B cell (primary cell): ENCODE data around the gene RREB1. TPM values are rescaled to one million over a fixed set of nuclear protein-coding genes. Genes with fewer than 3 reads are reported as not detected.
A peak's percentile ranks its signal among the peaks of the same experiment; 100 is the strongest.

ENCODE experiments used
- ATAC-seq: fragments of 200-7000 bp; cut with Tn5 transposase; one replicate; pipeline ENCODE4 v1.10.0; 2021; ENCODE audit warnings: low read depth, mild to moderate bottlenecking, moderate number of reproducible peaks, moderate library complexity
- CTCF ChIA-PET: fragments of 350-600 bp; sonication (Branson Sonifier 250); formaldehyde crosslinking; loops from one replicate; lab custom pipeline; 2021; ENCODE audit warnings: antibody characterized with exemption, inconsistent platforms; lab: Charles Lee
- POLR2A ChIA-PET: fragments of 350-600 bp; sonication (Branson Sonifier 250); formaldehyde crosslinking; loops from one replicate; lab custom pipeline; 2021; ENCODE audit warnings: antibody characterized with exemption; lab: Charles Lee
- DNase-seq: peaks from one replicate; pipeline ENCODE4 v3.0.0; 2013
- H2AFZ ChIP-seq: 2 replicates; pipeline ENCODE4 v1.6.1; 2012; ENCODE audit warnings: mild to moderate bottlenecking, low read depth, low read length; ENCODE audit not compliant: insufficient read depth, poor library complexity, severe bottlenecking
- H3K27ac ChIP-seq, 2 donors: 1 replicate in 1 of 2; 2 replicates in 1 of 2; pipeline ENCODE4 v1.5.1; 2012 to 2013; ENCODE audit warnings: low read length in 2 of 2, mild to moderate bottlenecking in 2 of 2, moderate library complexity in 1 of 2
- H3K27me3 ChIP-seq, 4 experiments: fragments of 200-600 bp in 1 of 4; sonication (generic) in 1 of 4; replicated peaks in 1 of 4; 1 replicate in 2 of 4; 2 replicates in 2 of 4; pipeline versions ENCODE4 v1.6.1 to v1.7.0; 2013 to 2016; ENCODE audit warnings: low read length in 3 of 4, mild to moderate bottlenecking in 2 of 4, mixed read lengths in 1 of 4, moderate library complexity in 1 of 4; ENCODE audit not compliant: insufficient read depth in 4 of 4, control insufficient read depth in 3 of 4; ENCODE audit errors: control extremely low read depth in 1 of 4
- H3K36me3 ChIP-seq, 2 experiments: replicated peaks in 1 of 2; 1 replicate in 1 of 2; 2 replicates in 1 of 2; pipeline versions ENCODE4 v1.6.1 to v1.7.1; 2013; ENCODE audit warnings: low read length in 1 of 2; ENCODE audit not compliant: insufficient read depth in 2 of 2, control insufficient read depth in 1 of 2; ENCODE audit errors: control extremely low read depth in 1 of 2, extremely low read depth in 1 of 2
- H3K4me1 ChIP-seq, 2 donors: fragments of 200-600 bp in 1 of 2; sonication (generic) in 1 of 2; 1 replicate in 1 of 2; 2 replicates in 1 of 2; pipeline versions ENCODE4 v1.5.1 to v1.6.1; 2013 to 2017; ENCODE audit warnings: low read length in 2 of 2; ENCODE audit not compliant: control insufficient read depth in 2 of 2, insufficient read depth in 2 of 2
- H3K4me2 ChIP-seq: replicated peaks from 2 replicates; pipeline ENCODE3; 2012; ENCODE audit warnings: mild to moderate bottlenecking, low read depth, low read length; ENCODE audit not compliant: poor library complexity, severe bottlenecking
- H3K4me3 ChIP-seq, 5 experiments: fragments of 200-600 bp in 1 of 5; sonication (generic) in 1 of 5; 1 replicate in 3 of 5; 2 replicates in 2 of 5; pipeline versions ENCODE4 v1.5.1 to v1.7.0; 2011 to 2016; ENCODE audit warnings: low read length in 4 of 5, mild to moderate bottlenecking in 4 of 5, low read depth in 2 of 5, control low read depth in 1 of 5, moderate library complexity in 1 of 5; ENCODE audit not compliant: insufficient read depth in 1 of 5; ENCODE audit errors: control extremely low read depth in 1 of 5, extremely low read depth in 1 of 5
- H3K79me2 ChIP-seq: fragments of 200-600 bp; sonication (generic); one replicate; pipeline ENCODE4 v1.6.0; 2016; ENCODE audit warnings: low read length; ENCODE audit not compliant: control insufficient read depth, insufficient read depth
- H3K9ac ChIP-seq: fragments of 200-600 bp; sonication (generic); 2 replicates; pipeline ENCODE4 v1.6.1; 2017; ENCODE audit warnings: mild to moderate bottlenecking, low read length, moderate library complexity
- H3K9me3 ChIP-seq, 3 donors: one replicate each; pipeline versions ENCODE4 v1.6.1 to v1.7.1; 2013; ENCODE audit warnings: low read length in 2 of 3; ENCODE audit not compliant: control insufficient read depth in 2 of 3, insufficient read depth in 1 of 3; ENCODE audit errors: control extremely low read depth in 1 of 3
- H4K20me1 ChIP-seq: 2 replicates; pipeline ENCODE4 v1.6.0; 2012; ENCODE audit warnings: mild to moderate bottlenecking, low read length; ENCODE audit not compliant: insufficient read depth, control insufficient read depth, poor library complexity, severe bottlenecking
- H3K27ac Mint-ChIP-seq: one replicate; pipeline ENCODE4 v1.8.0; 2021; ENCODE audit warnings: mixed read lengths
- H3K27me3 Mint-ChIP-seq: one replicate; pipeline ENCODE4 v1.8.0; 2021; ENCODE audit warnings: mixed read lengths
- H3K4me1 Mint-ChIP-seq: one replicate; pipeline ENCODE4 v1.8.0; 2021; ENCODE audit warnings: mixed read lengths
- H3K4me3 Mint-ChIP-seq: one replicate; pipeline ENCODE4 v1.8.0; 2021; ENCODE audit warnings: mixed read lengths
- H3K9me3 Mint-ChIP-seq: one replicate; pipeline ENCODE4 v1.8.0; 2022; ENCODE audit warnings: mixed read lengths; ENCODE audit not compliant: insufficient read depth
- EZH2 ChIP-seq: IDR thresholded peaks from 2 replicates; pipeline ENCODE4 v1.6.1; 2012; ENCODE audit warnings: borderline replicate concordance, low read depth, mild to moderate bottlenecking, moderate library complexity, low read length; ENCODE audit not compliant: insufficient read depth, poor library complexity, severe bottlenecking
- WGBS: methylation state at CpG from one replicate; pipeline ENCODE4 v1.1.5; 2013; ENCODE audit warnings: missing lambda C conversion rate; ENCODE audit not compliant: insufficient coverage; 5-methylcytosine and 5-hydroxymethylcytosine counted together
- intact Hi-C: fragments of 100-400 bp; cut with micrococcal nuclease; formaldehyde crosslinking; loops from one replicate; pipeline ENCODE4 v1.10.0; 2022
- polyA plus RNA-seq: library from polyadenylated mRNA; depleted of rRNA; stranded (reverse); fragments of >200 nt; gene quantifications from 2 replicates; pipeline ENCODE4 v1.2.3, GENCODE V29; 2012
- total RNA-seq, 2 donors: library from RNA; stranded (reverse); fragments of 120-200 nt in 1 of 2; gene quantifications; 1 replicate in 1 of 2; 2 replicates in 1 of 2; pipeline versions ENCODE4 v1.2.3 to v1.2.4, GENCODE V29; 2013 to 2022
- TF ChIP-seq, protein P1 (sequence below): fragments of 200-600 bp; IDR thresholded peaks from one replicate; pipeline ENCODE4 v1.8.0; 2022; ENCODE audit warnings: antibody characterized with exemption, mild to moderate bottlenecking

Gene RREB1
- total and polyA plus RNA-seq, 2 donors (not counting 1 experiment from before 2014, with no cell fraction given) = 10.4 to 58.6 TPM

DNA sequence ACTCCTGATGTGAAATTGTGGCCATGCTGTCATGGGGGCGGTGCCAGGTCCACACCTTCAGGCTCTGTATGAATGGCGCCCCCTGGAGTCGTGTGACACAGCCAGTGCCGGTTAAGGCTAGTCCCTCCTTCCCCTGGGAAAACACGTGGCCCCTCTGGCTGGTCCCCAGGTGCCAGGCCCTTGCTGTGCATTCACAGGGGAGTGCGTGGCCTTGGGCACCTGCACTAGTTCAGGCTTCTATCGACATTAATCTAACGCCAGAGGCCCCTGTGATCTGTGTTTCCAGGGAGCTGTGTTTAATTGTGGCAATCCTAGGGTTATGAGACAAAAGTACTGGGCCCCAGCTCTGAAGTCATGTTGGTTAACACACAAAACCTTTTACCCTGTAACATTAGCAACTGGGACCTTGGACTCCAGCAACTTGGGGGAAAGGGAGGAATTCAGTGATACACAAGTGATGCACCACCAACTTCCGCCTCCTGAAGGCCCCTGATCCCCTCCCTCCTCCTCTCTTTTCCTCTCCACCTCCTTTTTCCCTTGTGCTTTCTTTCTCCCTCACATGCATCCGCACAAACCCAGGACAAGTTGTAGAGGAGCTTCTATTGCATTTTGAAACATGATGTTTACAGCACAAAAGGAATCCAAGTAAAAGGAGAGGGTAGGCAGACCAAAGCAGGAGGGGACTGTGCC lies 131.3 kb downstream of the RREB1 start:
- Histone ChIP-seq H3K79me2 (no peaks in the 10 kb centered on the region), H3K27me3 (no peaks in the 10 kb centered on the region), H3K36me3 (peaks cover 1 to 28% of the 10 kb centered on the region in 2 experiments), H3K27ac (peak overlapping the region in 1 of 2 donors; percentile 17), H3K9me3 (no peaks in the 10 kb centered on the region), H4K20me1 (peaks cover 42% of the 10 kb centered on the region), H3K9ac (no peak overlapping the region), H3K4me3 (no peak overlapping the region), H3K4me1 (peaks cover 12 to 34% of the 10 kb centered on the region in 2 donors), H2AFZ (no peak overlapping the region), H3K4me2 (no peak overlapping the region)
- ChIA-PET POLR2A (interaction anchor here (0.7 to 1.3 kb wide), 2 partner anchors 99 to 129 kb away, joined by 3 read pairs; no protein-coding TSS in a partner anchor), CTCF (interaction anchor here (0.7 to 3.6 kb wide), 26 partner anchors 10 to 565 kb away, joined by 3 to 34 read pairs (median 4); no protein-coding TSS in a partner anchor)
- DNase-seq = peak; percentile 87
- no peaks in the 10 kb centered on the region for H3K9me3 Mint-ChIP-seq
- no peaks in the 10 kb centered on the region for H3K27me3 Mint-ChIP-seq
- TF ChIP-seq, protein P1, sequence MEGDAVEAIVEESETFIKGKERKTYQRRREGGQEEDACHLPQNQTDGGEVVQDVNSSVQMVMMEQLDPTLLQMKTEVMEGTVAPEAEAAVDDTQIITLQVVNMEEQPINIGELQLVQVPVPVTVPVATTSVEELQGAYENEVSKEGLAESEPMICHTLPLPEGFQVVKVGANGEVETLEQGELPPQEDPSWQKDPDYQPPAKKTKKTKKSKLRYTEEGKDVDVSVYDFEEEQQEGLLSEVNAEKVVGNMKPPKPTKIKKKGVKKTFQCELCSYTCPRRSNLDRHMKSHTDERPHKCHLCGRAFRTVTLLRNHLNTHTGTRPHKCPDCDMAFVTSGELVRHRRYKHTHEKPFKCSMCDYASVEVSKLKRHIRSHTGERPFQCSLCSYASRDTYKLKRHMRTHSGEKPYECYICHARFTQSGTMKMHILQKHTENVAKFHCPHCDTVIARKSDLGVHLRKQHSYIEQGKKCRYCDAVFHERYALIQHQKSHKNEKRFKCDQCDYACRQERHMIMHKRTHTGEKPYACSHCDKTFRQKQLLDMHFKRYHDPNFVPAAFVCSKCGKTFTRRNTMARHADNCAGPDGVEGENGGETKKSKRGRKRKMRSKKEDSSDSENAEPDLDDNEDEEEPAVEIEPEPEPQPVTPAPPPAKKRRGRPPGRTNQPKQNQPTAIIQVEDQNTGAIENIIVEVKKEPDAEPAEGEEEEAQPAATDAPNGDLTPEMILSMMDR = peak; percentile 72
- no peak for TF ChIP-seq EZH2
- peak; percentile 94 for ATAC-seq
- WGBS = 7% methylated on average over 7 of the region's 10 CpGs
- intact Hi-C loops = loop anchor here (1.0 to 10.0 kb wide), 5 partner anchors 164 to 562 kb away; no protein-coding TSS in a partner anchor
- no peak overlapping the region for H3K4me3 Mint-ChIP-seq
- peaks cover 49% of the 10 kb centered on the region for H3K4me1 Mint-ChIP-seq
- H3K27ac Mint-ChIP-seq = peak overlapping the region; percentile 60

DNA sequence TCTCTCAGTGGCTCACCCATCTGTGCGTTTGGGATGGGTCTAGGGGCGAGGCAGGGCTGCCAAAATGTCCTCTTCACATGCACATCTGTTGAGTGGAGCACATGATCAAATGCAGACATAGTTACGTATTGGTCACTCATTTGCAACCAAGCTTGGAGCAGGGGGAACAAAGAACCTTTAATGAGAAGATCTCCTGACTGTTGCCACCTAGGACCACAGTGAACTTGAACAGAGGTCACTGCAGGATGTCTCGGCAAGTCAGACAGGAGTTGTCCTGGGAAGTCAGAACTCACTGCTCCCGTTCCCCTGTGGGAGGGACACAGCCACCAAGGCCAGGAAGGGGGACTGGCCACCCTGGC lies 131.8 kb downstream of the RREB1 start:
- Histone ChIP-seq H2AFZ (no peak overlapping the region), H3K36me3 (peaks cover 1 to 28% of the 10 kb centered on the region in 2 experiments), H3K4me1 (peaks cover 12 to 30% of the 10 kb centered on the region in 2 donors), H3K9me3 (no peaks in the 10 kb centered on the region), H3K27me3 (no peaks in the 10 kb centered on the region), H3K4me3 (no peak overlapping the region), H3K4me2 (no peak overlapping the region), H3K79me2 (peaks cover 4% of the 10 kb centered on the region), H4K20me1 (peaks cover 46% of the 10 kb centered on the region), H3K27ac (no peak overlapping the region), H3K9ac (no peak overlapping the region)
- ChIA-PET CTCF (interaction anchor here (0.9 to 3.6 kb wide), 16 partner anchors 11 to 563 kb away, joined by 3 to 34 read pairs (median 4); no protein-coding TSS in a partner anchor), POLR2A (interaction anchor here (1.3 kb wide), 1 partner anchor 130 kb away, joined by 3 read pairs; no protein-coding TSS in a partner anchor)
- intact Hi-C loops = loop anchor here (1.0 to 10.0 kb wide), 4 partner anchors 165 to 562 kb away; no protein-coding TSS in a partner anchor
- no peak for ATAC-seq
- 77% methylated on average over 5 of the region's 5 CpGs for WGBS
- no peak for TF ChIP-seq EZH2
- TF ChIP-seq, protein P1 = no peak
- H3K4me1 Mint-ChIP-seq = peaks cover 44% of the 10 kb centered on the region
- H3K4me3 Mint-ChIP-seq = no peak overlapping the region
- no peak overlapping the region for H3K27ac Mint-ChIP-seq
- no peak for DNase-seq
- H3K27me3 Mint-ChIP-seq = no peaks in the 10 kb centered on the region
- no peaks in the 10 kb centered on the region for H3K9me3 Mint-ChIP-seq
